HG02973 (cell line): ENCODE results near the gene ABCC2.

ENCODE experiments used
- ATAC-seq: cut with Tn5 transposase; IDR thresholded peaks from one replicate; pipeline ENCODE4 v1.9.1; 2021; ENCODE audit warnings: moderate library complexity; ENCODE audit not compliant: unreplicated experiment

ABCC2 gene

DNA sequence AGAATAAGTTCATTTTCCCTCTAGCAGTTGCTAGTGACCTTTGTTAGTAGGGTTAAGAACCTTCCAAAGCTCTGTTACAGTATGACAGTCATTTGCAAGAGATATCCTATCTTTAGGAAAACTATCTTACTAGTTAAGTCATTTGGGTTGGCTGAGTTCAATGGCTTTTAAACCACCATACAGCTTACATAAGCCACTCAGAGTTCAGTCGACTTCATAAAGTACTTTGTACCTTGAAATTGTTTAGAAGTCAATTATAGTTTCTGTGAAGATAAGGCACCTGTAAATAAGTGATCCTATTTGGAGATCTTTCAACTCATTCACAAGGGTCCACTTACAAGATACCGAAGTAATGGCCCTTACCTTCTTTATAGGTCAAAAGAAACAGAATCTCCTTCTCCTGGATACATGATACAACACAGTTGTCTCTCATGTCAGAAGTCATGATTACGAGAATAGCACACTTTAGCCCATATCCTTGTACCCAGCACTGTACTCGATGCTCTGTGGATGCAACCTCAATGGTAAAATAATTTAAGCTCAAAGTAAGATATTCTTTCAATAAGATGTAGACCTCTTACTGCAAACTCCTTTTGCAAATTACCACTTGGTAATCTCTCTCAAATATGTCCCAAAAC, 11.9 kb upstream of the ABCC2 start:
- ATAC-seq: no peak

DNA sequence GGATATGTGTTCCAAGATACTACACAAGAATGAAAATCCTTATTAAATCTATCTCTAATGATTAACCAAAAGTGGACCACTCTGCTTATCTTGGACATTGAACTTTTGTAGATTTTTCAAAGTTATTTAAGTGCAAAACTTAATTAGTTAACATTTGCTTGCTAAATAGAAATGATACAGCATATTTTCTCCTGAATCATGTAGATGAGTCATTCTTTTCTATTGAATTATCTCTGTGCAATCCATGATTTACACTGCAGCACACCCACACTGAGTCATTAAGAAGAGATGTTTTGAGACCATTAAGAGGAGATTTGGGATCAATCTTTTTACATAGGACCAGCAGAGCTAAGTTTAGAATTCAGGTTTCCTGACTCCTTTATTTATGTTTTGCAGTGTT, 6.6 kb upstream of the ABCC2 start:
- ATAC-seq: no peak

DNA sequence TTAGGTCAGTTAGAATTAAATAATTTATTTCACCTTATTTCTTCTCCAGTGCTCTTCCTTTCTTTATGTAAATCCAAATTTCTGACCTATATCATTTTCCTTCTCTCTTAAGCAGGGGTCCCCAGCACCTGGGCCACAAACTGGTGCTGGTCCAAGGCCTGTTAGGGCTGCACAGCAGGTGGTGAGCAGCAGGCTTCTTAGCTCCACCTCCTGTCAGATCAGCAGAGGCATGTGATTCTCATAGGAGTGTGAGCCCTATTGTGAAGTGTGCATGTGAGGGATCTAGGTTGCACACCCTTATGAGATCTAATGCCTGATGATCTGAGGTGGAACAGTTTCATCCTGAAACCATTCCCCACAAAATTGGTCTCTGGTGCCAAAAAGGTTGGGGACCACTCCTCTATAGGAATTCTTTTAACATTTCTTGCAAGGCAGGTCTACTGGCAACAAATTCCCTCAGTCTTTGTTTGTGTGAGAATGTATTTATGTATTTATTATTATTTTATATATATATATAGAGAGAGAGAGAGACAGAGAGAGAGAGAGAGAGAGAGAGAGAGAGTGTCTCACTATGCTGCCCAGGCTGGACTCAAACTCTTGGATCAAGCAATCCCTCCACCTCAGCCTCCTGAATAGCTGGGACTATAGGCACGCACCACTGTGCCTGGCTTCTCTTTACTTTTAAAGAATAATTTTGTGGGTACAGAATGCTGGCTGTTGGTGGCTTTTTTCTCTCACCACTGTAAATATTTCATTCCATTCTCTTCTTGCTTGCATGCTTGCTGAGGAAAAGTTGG, 4.3 kb upstream of the ABCC2 start:
- no peak for ATAC-seq

DNA sequence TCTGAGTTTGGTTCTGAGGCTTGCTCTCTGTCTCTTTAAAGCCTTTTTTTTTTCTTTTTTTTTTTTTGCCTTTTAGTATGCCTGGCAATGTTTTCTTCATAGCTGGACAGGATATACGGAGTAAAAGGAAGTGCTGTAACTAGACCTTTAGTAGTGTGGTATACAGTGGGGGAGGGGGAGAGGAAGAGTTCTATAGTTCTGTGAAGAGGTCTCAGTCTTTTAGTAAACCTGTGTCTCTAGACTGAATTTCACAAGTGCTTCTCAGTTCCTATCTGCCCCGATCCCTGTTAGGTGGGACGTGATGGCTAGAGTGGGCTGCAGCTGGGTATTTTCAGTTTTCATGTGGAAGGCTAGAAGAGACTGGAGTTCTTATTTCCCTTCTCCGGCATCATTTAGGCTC, 3.1 kb upstream of the ABCC2 start:
- no peak for ATAC-seq

- no peak for ATAC-seq
Measured at GRCh38 chr10:99781734-99782429, 558 bp upstream of the ABCC2 start.

- ATAC-seq: no peak
Measured at GRCh38 chr10:99784016-99784726, 1.7 kb downstream of the ABCC2 start.

DNA sequence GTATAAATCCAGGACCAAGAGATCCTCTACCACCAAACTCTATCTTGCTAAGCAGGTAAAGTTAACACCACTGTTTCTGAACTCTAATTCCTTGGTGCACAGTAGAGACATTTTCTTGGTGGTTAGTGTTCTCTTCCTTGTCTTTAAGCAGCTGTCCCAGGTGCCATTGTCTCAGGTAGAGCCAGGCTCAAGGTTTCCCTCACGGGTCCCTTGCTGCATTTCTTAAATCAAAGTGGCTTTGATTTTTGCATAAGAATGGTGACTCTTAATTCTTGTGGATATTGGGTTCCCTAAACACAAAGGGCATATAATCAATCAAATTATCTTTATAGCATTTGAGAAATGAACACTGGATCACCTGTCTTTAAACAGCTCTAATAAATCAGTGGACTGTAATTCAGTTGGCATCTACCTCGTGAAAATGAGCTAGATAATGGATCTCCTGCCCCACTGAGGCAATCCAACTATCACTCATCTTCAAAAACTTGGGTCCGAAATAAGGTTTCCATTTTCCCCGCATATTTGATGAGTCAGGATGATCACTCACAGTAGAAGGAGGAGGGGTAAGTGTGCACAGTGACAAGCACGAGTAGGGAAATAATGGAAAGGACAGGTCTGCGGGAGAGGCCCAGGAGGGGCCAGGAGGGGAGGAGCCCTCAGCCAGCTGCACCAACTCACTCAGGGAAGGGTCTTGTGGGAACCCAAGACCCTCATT, 2.4 kb downstream of the ABCC2 start:
- ATAC-seq: no peak

GRCh38 chr10:99785646-99786045, 3.2 kb downstream of the ABCC2 start:
- no peak for ATAC-seq

DNA sequence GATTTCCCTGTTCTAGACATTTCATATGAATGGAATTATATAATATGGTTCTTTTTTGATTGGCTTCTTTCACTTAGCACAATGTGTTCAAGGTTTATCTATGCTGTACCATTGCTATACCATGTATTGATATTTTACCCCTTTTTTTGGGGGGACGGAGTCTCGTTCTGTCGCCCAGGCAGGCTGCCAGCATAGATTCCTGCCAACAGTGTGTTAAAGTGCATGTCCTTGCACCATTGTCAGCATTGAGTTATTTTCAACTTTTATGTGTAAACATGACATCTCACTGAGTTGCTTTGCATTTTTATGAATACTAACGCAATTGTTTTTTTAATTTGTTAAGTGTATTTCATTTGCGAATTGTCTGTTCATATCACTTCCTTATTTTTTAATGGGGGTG, 4.9 kb downstream of the ABCC2 start:
- no peak for ATAC-seq

DNA sequence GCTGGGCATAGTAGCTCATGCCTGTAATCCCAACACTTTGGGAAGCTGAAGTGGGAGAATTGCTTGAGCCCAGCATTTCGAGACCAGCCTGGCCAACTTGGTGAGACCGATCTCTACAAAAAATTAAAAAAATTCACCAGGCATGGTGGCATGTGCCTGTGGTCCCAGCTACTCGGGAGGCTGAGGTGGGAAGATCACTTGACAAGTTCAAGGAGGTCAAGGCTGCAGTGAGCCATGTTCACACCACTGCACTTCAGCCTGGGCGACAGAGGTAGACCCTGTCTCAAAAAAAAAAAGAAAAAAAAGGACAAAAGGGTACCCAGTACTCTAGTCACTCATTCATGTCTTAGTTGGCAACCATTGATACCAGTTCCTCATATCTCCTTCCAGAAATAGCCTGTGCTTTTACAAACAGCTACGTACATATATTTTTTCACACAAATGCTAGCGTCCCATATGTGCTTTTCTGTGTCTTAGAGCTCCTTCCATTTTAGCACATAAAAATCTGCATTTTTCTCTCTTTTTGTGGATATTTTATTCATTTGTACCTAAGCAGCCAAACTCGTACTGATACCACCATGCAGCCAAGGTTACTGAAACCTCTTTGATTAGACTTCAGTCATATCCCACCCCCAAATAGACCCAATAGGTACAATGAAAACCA, 5.5 kb downstream of the ABCC2 start:
- ATAC-seq: no peak

- ATAC-seq: no peak
Measured at GRCh38 chr10:99788598-99789256, 6.3 kb downstream of the ABCC2 start.

DNA sequence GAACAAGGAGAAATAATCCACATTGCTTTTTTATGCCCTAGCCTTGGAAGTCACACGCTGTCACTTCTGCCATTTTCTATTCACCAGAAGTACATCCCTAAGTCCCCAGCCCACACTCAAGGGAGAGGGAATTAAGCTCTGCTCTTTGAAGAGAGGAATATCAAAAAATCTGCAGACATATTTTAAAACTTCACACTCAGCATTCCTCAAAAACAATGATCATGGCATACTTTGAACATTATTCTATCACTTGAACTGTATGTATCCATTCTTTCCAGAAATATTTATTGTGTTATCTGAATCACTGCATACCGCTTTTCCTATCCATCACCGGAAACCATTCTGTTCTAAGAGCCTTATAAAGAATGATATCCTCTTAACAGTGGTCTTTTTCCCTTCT, 9.4 kb downstream of the ABCC2 start:
- no peak for ATAC-seq

GRCh38 chr10:99793819-99794218, 11.4 kb downstream of the ABCC2 start:
- ATAC-seq: no peak

GRCh38 chr10:99796928-99797327, 14.5 kb downstream of the ABCC2 start:
- ATAC-seq: no peak

DNA sequence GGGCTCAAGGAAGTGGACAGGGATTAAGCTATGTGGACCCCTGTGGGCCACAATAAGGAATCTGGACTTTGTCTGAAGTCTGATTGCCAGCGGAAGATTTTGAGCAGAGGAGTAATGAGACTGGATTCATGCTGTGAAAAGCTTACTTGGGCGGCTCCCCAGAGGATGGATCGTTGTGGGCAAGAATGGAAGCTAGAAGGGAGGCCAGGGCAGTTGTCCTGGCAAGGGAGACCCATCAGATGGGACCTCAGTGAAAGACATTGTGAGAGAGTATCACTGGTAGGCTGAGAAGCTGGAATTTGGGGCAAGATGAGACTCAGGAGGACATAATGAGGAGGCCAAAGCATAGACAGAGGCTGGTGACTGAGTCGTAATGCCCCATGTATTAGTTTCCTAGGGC, 15.6 kb downstream of the ABCC2 start:
- ATAC-seq: no peak

GRCh38 chr10:99798920-99799319, 16.5 kb downstream of the ABCC2 start:
- ATAC-seq: no peak

- ATAC-seq: no peak
Measured at GRCh38 chr10:99799613-99800012, 17.2 kb downstream of the ABCC2 start.

GRCh38 chr10:99804471-99804870, 22.0 kb downstream of the ABCC2 start:
- no peak for ATAC-seq

- no peak for ATAC-seq
Measured at GRCh38 chr10:99805190-99805589, 22.8 kb downstream of the ABCC2 start.

- ATAC-seq: no peak
Measured at GRCh38 chr10:99806091-99806490, 23.7 kb downstream of the ABCC2 start.
